ENCODE results near the gene TRAF3. TPM values are rescaled to one million over a fixed set of nuclear protein-coding genes. Genes with fewer than 3 reads are reported as not detected.

Gene TRAF3, protein sequence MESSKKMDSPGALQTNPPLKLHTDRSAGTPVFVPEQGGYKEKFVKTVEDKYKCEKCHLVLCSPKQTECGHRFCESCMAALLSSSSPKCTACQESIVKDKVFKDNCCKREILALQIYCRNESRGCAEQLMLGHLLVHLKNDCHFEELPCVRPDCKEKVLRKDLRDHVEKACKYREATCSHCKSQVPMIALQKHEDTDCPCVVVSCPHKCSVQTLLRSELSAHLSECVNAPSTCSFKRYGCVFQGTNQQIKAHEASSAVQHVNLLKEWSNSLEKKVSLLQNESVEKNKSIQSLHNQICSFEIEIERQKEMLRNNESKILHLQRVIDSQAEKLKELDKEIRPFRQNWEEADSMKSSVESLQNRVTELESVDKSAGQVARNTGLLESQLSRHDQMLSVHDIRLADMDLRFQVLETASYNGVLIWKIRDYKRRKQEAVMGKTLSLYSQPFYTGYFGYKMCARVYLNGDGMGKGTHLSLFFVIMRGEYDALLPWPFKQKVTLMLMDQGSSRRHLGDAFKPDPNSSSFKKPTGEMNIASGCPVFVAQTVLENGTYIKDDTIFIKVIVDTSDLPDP
- 34.6 and 35.3 TPM in 2 replicates for total RNA-seq

DNA sequence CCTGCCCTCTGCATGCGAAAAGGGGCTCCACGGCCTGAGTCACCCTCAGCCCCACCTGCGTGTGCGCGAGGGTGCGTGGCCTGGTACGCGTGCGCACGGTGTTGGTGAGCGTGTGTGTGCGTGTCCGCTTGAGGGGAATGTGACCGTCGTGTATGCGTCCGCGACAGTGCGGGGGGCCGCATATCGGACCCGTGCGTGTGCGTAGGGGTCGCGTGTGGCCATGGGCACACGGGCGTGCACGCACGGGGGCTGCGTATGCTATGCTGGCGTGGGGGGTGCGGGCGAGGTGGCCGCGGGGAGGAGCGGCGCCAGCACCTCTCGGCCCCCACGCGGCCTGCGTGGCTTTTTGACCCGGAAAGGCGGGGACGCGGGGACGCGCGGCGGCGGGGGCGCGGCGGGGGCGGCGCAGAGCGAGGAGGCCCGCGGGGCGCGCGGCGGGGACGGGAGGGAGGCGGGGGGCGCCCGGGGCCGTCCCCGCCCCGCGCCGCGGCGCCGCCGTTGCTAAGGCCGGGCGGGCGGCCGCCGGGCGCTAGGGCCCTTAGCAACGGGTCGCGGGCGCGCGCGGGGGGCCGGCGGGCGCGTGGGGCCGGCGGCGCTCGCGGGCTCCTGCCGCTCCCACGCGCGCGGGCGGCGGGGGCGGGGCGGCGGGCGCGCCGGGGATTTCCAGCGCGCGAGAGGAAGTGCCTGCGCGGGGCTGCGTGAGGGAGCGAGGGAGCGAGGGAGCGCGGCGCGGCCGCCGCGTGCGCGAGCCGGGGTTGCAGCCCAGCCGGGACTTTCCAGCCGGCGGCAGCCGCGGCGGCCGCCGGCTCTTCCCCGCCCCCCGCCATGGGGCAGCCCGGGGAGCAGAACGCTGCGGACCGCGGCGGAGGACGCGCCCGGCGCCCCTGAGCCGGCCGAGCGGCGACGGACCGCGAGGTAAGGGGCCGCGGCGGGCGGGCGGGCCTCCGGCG lies at the start of gene TRAF3:
TSS of gene TRAF3 (plus strand) at position 689 of the 950 bp plus-strand sequence. CDS start 92,753 bp downstream, outside the sequence.
- Histone ChIP-seq H3K36me3 (ENCODE audit: control insufficient read depth, insufficient read depth, low read length) (no peaks in the 10 kb centered on the region), H3K27me3 (ENCODE audit: control insufficient read depth, insufficient read depth, low read length) (no peaks in the 10 kb centered on the region), H3K4me3 (ENCODE audit: low read depth, low read length) (peak within 1 kb of the TSS; percentile 48)
- TF ChIP-seq, protein P1, sequence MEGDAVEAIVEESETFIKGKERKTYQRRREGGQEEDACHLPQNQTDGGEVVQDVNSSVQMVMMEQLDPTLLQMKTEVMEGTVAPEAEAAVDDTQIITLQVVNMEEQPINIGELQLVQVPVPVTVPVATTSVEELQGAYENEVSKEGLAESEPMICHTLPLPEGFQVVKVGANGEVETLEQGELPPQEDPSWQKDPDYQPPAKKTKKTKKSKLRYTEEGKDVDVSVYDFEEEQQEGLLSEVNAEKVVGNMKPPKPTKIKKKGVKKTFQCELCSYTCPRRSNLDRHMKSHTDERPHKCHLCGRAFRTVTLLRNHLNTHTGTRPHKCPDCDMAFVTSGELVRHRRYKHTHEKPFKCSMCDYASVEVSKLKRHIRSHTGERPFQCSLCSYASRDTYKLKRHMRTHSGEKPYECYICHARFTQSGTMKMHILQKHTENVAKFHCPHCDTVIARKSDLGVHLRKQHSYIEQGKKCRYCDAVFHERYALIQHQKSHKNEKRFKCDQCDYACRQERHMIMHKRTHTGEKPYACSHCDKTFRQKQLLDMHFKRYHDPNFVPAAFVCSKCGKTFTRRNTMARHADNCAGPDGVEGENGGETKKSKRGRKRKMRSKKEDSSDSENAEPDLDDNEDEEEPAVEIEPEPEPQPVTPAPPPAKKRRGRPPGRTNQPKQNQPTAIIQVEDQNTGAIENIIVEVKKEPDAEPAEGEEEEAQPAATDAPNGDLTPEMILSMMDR (IDR thresholded peaks at IDR 0.05; ENCODE audit: insufficient read depth, low read length, severe bottlenecking) = no peak
- FAIRE-seq (no peak), DNase-seq (ENCODE audit: low read depth) (peak; percentile 28)

DNA sequence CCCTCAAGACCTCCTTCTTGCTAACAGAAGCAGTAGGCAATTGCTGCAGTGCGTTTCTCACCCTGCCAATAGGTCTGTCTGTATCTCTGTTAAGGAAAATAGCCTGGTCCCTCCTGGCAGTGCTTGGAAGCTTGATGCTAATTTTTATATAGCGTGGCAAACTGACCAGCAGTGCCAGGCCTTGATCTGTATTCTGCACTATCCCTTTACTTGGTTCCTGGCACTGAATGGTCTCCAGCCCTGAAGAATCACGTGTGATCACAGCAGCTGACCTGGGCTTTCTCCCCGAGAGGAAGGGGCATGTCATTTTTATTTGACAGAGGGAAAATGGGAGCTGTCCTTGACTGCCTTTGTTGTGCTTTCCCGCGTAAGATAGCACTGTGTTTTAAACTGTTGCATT lies 48.7 kb upstream of the TRAF3 start:
- DNase-seq (ENCODE audit: low read depth) (no peak), FAIRE-seq (no peak)
- Histone ChIP-seq H3K4me3 (ENCODE audit: low read depth, low read length) (no peak overlapping the region), H3K27me3 (ENCODE audit: control insufficient read depth, insufficient read depth, low read length) (no peaks in the 10 kb centered on the region), H3K36me3 (ENCODE audit: control insufficient read depth, insufficient read depth, low read length) (peaks cover 24% of the 10 kb centered on the region)
- TF ChIP-seq, protein P1 (IDR thresholded peaks at IDR 0.05; ENCODE audit: insufficient read depth, low read length, severe bottlenecking) = no peak

DNA sequence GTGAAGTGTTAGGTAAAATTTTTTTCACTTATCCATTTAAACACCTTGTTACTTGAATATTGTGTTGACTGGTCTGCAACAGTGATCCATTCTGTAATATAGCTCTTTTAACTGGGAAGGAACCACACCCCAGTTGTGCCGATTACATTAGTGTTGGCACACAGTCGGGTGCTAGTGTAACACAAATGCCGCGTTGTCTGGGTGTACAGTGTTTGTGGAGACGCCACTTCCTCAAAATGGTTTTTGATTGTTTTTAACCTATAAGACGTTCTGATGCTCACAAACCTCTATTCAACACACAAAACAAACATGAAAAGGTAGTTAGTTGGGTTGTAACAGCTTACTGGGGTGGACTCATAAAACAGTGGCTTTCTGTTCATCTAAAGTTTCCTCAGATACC lies 48.0 kb upstream of the TRAF3 start:
- TF ChIP-seq, protein P1 (IDR thresholded peaks at IDR 0.05; ENCODE audit: insufficient read depth, low read length, severe bottlenecking) = no peak
- H3K36me3 ChIP-seq (ENCODE audit: control insufficient read depth, insufficient read depth, low read length) = peaks cover 23% of the 10 kb centered on the region
- DNase-seq (ENCODE audit: low read depth) = no peak
- no peak overlapping the region for H3K4me3 ChIP-seq (ENCODE audit: low read depth, low read length)
- no peaks in the 10 kb centered on the region for H3K27me3 ChIP-seq (ENCODE audit: control insufficient read depth, insufficient read depth, low read length)
- no peak for FAIRE-seq

DNA sequence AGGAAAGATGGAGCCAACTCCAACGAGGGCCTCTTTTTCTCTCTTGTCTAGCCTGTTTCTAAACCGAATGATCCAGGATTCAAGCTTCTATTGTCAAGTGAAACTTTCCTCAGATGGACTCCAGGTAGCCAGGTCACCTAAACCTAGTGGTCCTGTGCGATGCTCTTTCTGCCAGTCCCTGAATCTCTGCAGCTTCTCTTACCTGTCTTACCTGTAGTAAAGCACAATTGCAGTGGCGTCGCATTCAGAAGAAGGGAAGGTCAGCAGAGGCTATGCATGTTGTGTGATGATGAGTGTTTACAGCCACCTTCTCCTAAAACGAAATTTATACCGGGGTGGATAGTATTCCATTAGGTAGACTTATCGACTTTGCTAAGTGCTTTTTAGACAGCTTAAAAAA lies 47.4 kb upstream of the TRAF3 start:
- FAIRE-seq (no peak), DNase-seq (ENCODE audit: low read depth) (no peak)
- Histone ChIP-seq H3K27me3 (ENCODE audit: control insufficient read depth, insufficient read depth, low read length) (no peaks in the 10 kb centered on the region), H3K4me3 (ENCODE audit: low read depth, low read length) (no peak overlapping the region), H3K36me3 (ENCODE audit: control insufficient read depth, insufficient read depth, low read length) (peaks cover 23% of the 10 kb centered on the region)
- TF ChIP-seq, protein P1 (IDR thresholded peaks at IDR 0.05; ENCODE audit: insufficient read depth, low read length, severe bottlenecking) = no peak

DNA sequence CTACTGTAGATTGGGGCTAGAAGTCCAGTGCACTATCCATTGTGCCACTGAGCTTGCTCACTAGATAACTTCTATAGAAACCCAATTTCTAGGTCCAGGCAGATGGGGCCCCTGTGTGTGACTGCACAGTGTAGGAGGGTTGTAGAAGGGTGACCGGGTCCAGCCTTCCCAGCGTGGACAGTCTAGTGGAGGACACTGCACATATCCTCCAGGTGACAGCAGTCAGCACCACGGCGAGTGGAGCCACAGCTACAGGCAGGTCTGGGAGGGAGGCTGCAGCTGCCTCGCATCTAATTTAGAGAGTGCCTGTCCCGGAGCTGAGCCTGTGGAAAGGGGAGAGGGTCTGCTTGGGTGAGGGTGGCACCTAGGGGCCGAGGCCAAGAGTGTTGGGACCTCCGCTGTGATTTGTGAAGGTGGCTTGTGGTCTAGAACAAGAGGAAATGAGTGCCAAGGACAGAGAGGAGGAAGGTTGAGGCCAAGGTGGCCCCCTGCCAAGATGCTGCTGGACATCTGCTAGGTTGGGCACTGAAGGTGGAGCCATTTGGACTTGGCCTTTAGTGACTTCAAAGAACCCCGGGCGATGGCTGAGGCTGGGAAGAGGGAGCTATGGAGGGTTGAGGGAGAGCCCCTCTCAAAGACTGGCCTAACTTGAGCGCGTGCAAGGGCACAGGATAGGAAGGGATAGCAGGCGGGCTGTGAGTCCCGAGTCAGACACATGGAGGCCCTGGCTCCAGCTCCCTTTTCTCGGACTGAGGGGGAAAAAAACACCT lies 46.0 kb upstream of the TRAF3 start:
- TF ChIP-seq, protein P1 (IDR thresholded peaks at IDR 0.05; ENCODE audit: insufficient read depth, low read length, severe bottlenecking) = no peak
- peaks cover 23% of the 10 kb centered on the region for H3K36me3 ChIP-seq (ENCODE audit: control insufficient read depth, insufficient read depth, low read length)
- no peaks in the 10 kb centered on the region for H3K27me3 ChIP-seq (ENCODE audit: control insufficient read depth, insufficient read depth, low read length)
- DNase-seq (ENCODE audit: low read depth) = no peak
- no peak for FAIRE-seq
- H3K4me3 ChIP-seq (ENCODE audit: low read depth, low read length) = no peak overlapping the region
